Activated T-helper 2 cell treated with anti-CD3 and anti-CD28 coated beads, Interferon-gamma antibody, Interleukin-2, Interleukin-4, amounts not matched to agents 10 μg/mL and 5 μg/mL and 100 μg/mL, durations not matched to agents 14 hours and 24 hours and 36 hours (primary cell): ENCODE measurements around the gene GNRH2. TPM values are rescaled to one million over a fixed set of nuclear protein-coding genes. Genes with fewer than 3 reads are reported as not detected.
"Not testable (repeated sequence)": the region's sequence is repeated elsewhere in the genome, so short reads cannot be mapped to it uniquely, and the experiment has no call there.

ENCODE experiments used
- DNase-seq: peaks from one replicate; pipeline ENCODE4 v3.0.0; 2021; ENCODE audit warnings: low spot score
- H3K27ac Mint-ChIP-seq: one replicate; pipeline ENCODE4 v1.8.0; 2021; ENCODE audit warnings: mixed read lengths
- H3K27me3 Mint-ChIP-seq: one replicate; pipeline ENCODE4 v1.8.0; 2021; ENCODE audit warnings: low read depth, mixed read lengths
- H3K36me3 Mint-ChIP-seq: one replicate; pipeline ENCODE4 v1.8.0; 2021; ENCODE audit warnings: low read depth, mixed read lengths
- H3K4me1 Mint-ChIP-seq: one replicate; pipeline ENCODE4 v1.8.0; 2021; ENCODE audit warnings: low read depth, mixed read lengths
- H3K4me3 Mint-ChIP-seq: one replicate; pipeline ENCODE4 v1.8.0; 2021; ENCODE audit warnings: low read depth, mild to moderate bottlenecking, moderate library complexity, mixed read lengths
- H3K9me3 Mint-ChIP-seq: one replicate; pipeline ENCODE4 v1.8.0; 2021; ENCODE audit warnings: mixed read lengths
- intact Hi-C: fragments of 100-400 bp; cut with micrococcal nuclease; formaldehyde crosslinking; loops from one replicate; pipeline ENCODE4 v1.15.1; 2023
- total RNA-seq: library from RNA; stranded (reverse); gene quantifications from 2 replicates; pipeline ENCODE4 v1.2.3, GENCODE V29; 2022

Gene GNRH2
- total RNA-seq, 1 donor from 2014 or later = 3.7 TPM

DNA sequence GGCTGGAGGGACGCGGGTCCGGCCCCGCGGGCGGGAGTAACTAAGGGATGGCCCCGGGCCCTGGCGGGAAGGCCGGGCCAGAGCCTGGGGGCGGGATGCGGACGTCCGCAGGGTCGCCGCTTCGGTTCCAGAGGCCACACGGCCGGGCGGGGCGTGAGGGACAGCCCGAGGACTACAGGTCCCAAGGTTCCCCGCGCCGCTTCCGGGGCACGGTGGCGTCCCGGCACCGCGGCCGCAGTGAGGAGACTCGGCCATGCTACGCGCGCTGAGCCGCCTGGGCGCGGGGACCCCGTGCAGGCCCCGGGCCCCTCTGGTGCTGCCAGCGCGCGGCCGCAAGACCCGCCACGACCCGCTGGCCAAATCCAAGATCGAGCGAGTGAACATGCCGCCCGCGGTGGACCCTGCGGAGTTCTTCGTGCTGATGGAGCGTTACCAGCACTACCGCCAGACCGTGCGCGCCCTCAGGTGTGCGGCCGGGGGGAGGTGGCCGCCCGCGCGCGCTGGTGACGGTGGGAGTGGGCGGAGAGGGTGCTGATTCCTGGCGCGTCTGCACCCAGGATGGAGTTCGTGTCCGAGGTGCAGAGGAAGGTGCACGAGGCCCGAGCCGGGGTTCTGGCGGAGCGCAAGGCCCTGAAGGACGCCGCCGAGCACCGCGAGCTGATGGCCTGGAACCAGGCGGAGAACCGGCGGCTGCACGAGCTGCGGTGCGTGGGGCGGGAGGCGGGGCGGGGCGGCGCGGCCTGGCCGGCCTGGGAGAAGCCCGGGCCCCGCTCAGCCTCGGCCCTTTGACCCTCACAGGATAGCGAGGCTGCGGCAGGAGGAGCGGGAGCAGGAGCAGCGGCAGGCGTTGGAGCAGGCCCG, 2.6 kb downstream of the GNRH2 start, which contains the start of gene MRPS26:
TSS of gene MRPS26 (plus strand) at position 237 of the 861 bp plus-strand sequence. CDS start at position 254, 17 bp downstream.
- peak; percentile 81 for DNase-seq
- no peaks in the 10 kb centered on the region for H3K27me3 Mint-ChIP-seq
- peaks cover 13% of the 10 kb centered on the region for H3K4me1 Mint-ChIP-seq
- no peaks in the 10 kb centered on the region for H3K9me3 Mint-ChIP-seq
- peak within 1 kb of the TSS; percentile 81 for H3K27ac Mint-ChIP-seq
- intact Hi-C loops = loop anchor here (1.0 to 5.0 kb wide), 4 partner anchors 32 to 173 kb away; partner anchors contain the start of genes FASTKD5, PTPRA and UBOX5
- peak within 1 kb of the TSS; percentile 86 for H3K4me3 Mint-ChIP-seq
- peaks cover 58% of the 10 kb centered on the region for H3K36me3 Mint-ChIP-seq

DNA sequence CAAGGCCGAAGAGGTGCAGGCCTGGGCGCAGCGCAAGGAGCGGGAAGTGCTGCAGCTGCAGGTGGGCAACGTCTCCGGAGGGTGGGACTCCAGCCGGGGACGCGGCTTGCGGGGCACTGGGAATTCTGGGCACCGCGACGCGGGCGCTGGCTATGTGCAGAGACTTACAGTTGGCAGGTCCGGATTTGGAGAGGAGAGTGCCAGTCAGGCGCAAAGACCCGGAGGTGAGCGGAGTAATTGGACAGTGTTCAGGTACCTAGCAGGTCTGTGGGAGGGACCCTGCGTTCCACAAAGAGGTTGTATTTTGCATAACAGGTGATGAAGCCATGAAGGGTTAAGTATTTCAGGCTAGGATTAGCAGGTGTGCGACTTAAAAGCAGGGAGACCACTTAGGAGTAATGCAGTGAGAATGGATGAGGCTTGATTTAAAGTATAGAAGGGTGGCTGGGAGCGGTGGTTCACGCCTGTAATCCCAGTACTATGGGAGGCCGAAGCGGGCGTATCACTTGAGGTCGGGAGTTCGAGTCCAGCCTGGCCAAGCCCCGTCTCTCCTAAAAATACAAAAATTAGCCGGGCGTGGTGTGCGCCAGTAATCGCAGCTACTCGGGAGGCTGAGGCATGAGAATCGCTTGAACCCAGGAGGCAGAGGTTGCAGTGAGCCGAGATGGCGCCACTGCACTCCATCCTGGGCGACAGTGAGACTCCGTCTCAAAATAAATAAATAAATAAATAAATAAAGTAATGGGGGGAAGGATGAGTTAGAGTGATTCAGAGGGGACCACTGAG, 3.4 kb downstream of the GNRH2 start:
- DNase-seq = no peak
- H3K9me3 Mint-ChIP-seq = no peaks in the 10 kb centered on the region
- H3K27me3 Mint-ChIP-seq = no peaks in the 10 kb centered on the region
- peaks cover 13% of the 10 kb centered on the region for H3K4me1 Mint-ChIP-seq
- intact Hi-C loops = loop anchor here (5.0 kb wide), 1 partner anchor 110 kb away; the partner anchor contains the start of genes FASTKD5 and UBOX5
- peak overlapping the region; percentile 69 for H3K27ac Mint-ChIP-seq
- H3K4me3 Mint-ChIP-seq = peak overlapping the region; percentile 86
- peaks cover 53% of the 10 kb centered on the region for H3K36me3 Mint-ChIP-seq

DNA sequence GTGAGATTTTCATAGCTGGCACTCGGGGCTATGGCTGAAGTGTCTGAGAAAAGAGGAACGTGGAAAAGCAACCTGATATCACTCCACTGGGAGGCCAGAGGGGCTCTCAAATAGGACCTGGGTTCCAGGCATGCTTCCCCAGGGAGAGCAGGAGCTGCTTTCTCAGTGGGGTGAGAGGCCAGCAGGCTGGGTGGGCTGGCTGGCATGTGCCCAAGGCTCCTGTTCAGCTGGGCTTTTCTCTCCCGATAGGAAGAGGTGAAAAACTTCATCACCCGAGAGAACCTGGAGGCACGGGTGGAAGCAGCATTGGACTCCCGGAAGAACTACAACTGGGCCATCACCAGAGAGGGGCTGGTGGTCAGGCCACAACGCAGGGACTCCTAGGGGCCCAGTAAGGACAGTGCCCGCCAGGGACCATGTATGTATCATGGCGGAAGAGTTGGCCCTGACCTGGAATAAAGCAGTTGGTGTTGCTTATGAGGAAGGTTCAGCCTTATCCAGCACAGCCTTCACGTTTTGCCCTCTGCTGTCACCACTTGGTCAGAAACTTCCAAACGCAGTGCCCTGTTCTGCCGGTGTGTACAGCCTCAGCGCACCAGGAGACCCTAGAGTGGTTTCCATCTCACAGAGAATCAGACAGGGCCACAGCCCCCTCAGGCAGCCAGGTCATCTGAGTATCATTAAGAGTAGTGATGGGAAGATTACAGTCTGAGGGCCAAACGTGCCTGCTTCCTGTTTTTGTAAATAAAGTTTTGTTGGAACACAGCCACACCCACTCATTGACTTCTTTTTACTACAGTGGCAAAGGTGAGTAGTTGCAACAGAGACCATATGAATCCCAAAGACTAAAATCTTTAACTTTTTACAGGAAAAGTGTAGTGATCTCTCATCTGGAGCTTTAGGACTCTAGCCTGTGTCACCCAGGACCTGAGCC, 4.3 kb downstream of the GNRH2 start:
- H3K9me3 Mint-ChIP-seq = no peaks in the 10 kb centered on the region
- peaks cover 45% of the 10 kb centered on the region for H3K36me3 Mint-ChIP-seq
- DNase-seq = no peak
- intact Hi-C loops = loop anchor here (5.0 kb wide), 1 partner anchor 110 kb away; the partner anchor contains the start of genes FASTKD5 and UBOX5
- no peaks in the 10 kb centered on the region for H3K27me3 Mint-ChIP-seq
- H3K4me1 Mint-ChIP-seq = peaks cover 13% of the 10 kb centered on the region
- peak overlapping the region; percentile 33 for H3K27ac Mint-ChIP-seq
- H3K4me3 Mint-ChIP-seq = peak overlapping the region; percentile 86

DNA sequence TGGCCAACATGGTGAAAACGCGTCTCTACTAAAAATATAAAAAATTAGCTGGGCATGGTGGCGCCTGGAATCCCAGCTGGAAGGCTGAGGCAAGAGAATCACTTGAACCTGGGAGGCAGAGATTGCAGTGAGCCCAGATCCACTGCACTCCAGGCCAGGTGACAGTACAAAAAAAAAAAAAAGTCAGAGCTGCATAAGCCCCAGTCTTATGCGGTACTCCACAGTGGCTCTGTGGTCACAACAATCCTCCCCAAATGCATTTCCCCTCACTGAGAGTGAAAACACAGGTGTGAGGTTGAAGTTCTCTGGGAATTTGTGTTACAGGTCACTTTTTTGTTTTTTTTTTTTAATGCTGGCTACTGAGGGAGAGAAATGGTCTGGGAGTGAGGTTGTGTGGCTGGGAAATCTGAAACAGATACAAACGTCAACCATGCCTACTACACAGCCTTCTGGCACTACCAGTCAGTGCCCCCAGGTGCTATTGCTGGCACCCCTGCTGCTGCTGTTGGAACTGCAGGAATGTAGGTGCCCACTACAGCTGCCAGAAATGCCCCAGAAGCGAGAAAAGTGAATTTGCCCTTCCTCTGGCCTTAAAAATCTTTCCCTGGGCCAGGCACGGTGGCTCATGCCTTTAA, 8.1 kb downstream of the GNRH2 start:
- Mint-ChIP-seq H3K4me3 (no peak overlapping the region), H3K27ac (no peak overlapping the region), H3K9me3 (no peaks in the 10 kb centered on the region), H3K36me3 (peaks cover 40% of the 10 kb centered on the region), H3K27me3 (no peaks in the 10 kb centered on the region), H3K4me1 (peaks cover 8% of the 10 kb centered on the region)
- DNase-seq = no peak
- intact Hi-C loops = loop anchor here (10.0 kb wide), 1 partner anchor 263 kb away; no protein-coding TSS in a partner anchor

GRCh38 chr20:3059489-3059888, 16.1 kb downstream of the GNRH2 start:
- no peak overlapping the region for H3K27ac Mint-ChIP-seq
- H3K36me3 Mint-ChIP-seq = no peaks in the 10 kb centered on the region
- no peak overlapping the region for H3K4me3 Mint-ChIP-seq
- no peak for DNase-seq
- intact Hi-C loops = loop anchor here (10.0 kb wide), 1 partner anchor 255 kb away; no protein-coding TSS in a partner anchor
- H3K27me3 Mint-ChIP-seq = peaks cover 1% of the 10 kb centered on the region
- peaks cover 1% of the 10 kb centered on the region for H3K4me1 Mint-ChIP-seq
- H3K9me3 Mint-ChIP-seq = no peaks in the 10 kb centered on the region

DNA sequence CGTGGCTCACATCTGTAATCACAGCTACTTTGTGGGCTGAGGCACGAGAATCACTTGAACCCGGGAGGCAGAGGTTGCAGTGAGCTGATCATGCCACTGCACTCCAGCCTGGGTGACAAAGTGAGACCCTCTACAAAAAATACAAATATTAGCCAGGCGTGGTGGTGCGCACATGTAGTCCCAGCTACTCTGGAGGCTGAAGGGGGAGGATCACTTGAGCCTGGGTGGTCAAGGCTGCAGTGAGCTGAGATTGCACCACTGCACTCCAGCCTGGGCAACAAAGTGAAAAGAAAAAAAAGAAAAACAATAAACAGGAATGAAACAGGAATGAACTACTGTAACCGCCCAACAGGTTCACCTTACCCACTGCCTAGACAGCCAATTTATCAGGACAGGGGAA, 20.7 kb downstream of the GNRH2 start:
- H3K27me3 Mint-ChIP-seq, H3K4me3 Mint-ChIP-seq, H3K27ac Mint-ChIP-seq, H3K9me3 Mint-ChIP-seq, H3K36me3 Mint-ChIP-seq, intact Hi-C loops, H3K4me1 Mint-ChIP-seq, DNase-seq: not testable (repeated sequence)

DNA sequence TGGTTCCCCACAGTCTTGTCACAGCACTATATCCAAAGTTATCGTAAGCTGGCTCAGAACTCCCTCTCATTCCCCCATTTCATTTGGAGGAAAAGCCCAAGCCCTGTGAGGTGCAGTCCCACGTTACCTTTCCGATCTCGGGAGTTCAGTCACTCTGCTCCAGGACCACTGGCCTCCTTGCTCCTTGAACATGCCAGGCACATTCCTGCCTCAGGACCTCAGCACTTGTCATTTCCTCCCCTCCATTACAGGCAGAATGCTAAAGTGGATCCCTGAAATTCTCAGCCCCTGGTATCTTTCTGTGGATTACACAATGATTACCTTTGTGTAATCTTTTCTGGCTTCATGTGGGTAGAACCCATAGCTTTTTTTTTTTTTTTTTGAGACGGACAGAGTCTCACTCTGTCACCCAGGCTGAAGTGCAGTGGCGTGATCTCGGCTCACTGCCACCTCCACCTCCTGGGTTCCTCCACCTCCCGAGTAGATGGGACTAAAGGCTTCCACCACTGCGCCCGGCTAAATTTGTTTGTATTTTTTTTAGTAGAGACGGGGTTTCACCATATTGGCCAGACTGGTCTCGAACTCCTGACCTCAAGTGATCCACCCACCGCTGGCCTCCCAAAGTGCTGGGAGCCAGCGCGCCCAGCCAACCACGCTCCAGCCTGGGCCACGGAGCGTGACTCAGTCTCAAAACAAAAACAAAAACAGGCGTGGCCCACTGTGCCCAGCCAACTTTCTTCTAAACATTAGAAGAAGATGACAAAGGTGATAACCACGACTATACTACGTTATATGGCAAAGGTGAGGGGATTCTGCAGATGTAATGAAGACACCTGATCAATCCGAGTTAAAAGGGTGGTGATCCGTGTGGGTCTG, 24.0 kb downstream of the GNRH2 start:
- no peak for DNase-seq
- intact Hi-C loops = no loop called here
- H3K27ac Mint-ChIP-seq = no peak overlapping the region
- no peaks in the 10 kb centered on the region for H3K9me3 Mint-ChIP-seq
- peaks cover 4% of the 10 kb centered on the region for H3K36me3 Mint-ChIP-seq
- peaks cover 8% of the 10 kb centered on the region for H3K27me3 Mint-ChIP-seq
- H3K4me3 Mint-ChIP-seq = no peak overlapping the region
- H3K4me1 Mint-ChIP-seq = peaks cover 10% of the 10 kb centered on the region

GRCh38 chr20:3068075-3068474, 24.7 kb downstream of the GNRH2 start:
- H3K4me1 Mint-ChIP-seq = peaks cover 13% of the 10 kb centered on the region
- no peak overlapping the region for H3K4me3 Mint-ChIP-seq
- H3K27me3 Mint-ChIP-seq = peaks cover 9% of the 10 kb centered on the region
- no peaks in the 10 kb centered on the region for H3K9me3 Mint-ChIP-seq
- peaks cover 4% of the 10 kb centered on the region for H3K36me3 Mint-ChIP-seq
- no peak overlapping the region for H3K27ac Mint-ChIP-seq
- DNase-seq = no peak
- intact Hi-C loops = no loop called here

- intact Hi-C loops = no loop called here
- no peaks in the 10 kb centered on the region for H3K9me3 Mint-ChIP-seq
Observed at GRCh38 chr20:3068986-3069900, 25.8 kb downstream of the GNRH2 start.

GRCh38 chr20:3070725-3071124, 27.3 kb downstream of the GNRH2 start:
- no peak overlapping the region for H3K27ac Mint-ChIP-seq
- no peak for DNase-seq
- intact Hi-C loops = no loop called here
- H3K9me3 Mint-ChIP-seq = no peaks in the 10 kb centered on the region
- peak overlapping the region; percentile 84 for H3K4me3 Mint-ChIP-seq
- peaks cover 4% of the 10 kb centered on the region for H3K36me3 Mint-ChIP-seq
- peaks cover 17% of the 10 kb centered on the region for H3K4me1 Mint-ChIP-seq
- H3K27me3 Mint-ChIP-seq = peaks cover 11% of the 10 kb centered on the region

More at GRCh38 chr20:3068986-3069900, 25.8 kb downstream of the GNRH2 start:
- peaks cover 13% of the 10 kb centered on the region for H3K4me1 Mint-ChIP-seq
- no peak for DNase-seq
- H3K36me3 Mint-ChIP-seq = peaks cover 4% of the 10 kb centered on the region
- H3K27me3 Mint-ChIP-seq = peaks cover 9% of the 10 kb centered on the region
- H3K27ac Mint-ChIP-seq = no peak overlapping the region
- H3K4me3 Mint-ChIP-seq = no peak overlapping the region
